HepG2 (cell line): Measurements from ENCODE around the gene CEP250. TPM values are rescaled to one million over a fixed set of nuclear protein-coding genes. Genes with fewer than 3 reads are reported as not detected.
"Not testable (repeated sequence)": the region's sequence is repeated elsewhere in the genome, so short reads cannot be mapped to it uniquely, and the experiment has no call there.

ENCODE experiments used
- ATAC-seq: fragments of 200-7000 bp; cut with Tn5 transposase; 3 replicates; pipeline ENCODE4 v1.9.1; 2020; ENCODE audit warnings: mild to moderate bottlenecking, moderate library complexity
- BruUV-seq: library from RNA; stranded (reverse); fragments of 400-500 nt; replicated peaks from 2 replicates; lab custom pipeline; 2021; lab: Mats Ljungman, UMichigan
- CTCF ChIA-PET: fragments of 300-600 bp; formaldehyde crosslinking; extraction: SDS; loops from one replicate; lab custom pipeline; 2021; ENCODE audit warnings: low total read pairs, inconsistent platforms, low intra/inter-chr PET ratio; lab: Yijun Ruan, JAX
- POLR2A ChIA-PET: fragments of 350-600 bp; sonication (Branson Sonifier 250); formaldehyde crosslinking; loops from one replicate; lab custom pipeline; 2020; ENCODE audit warnings: antibody characterized with exemption, inconsistent platforms; lab: Yijun Ruan, JAX
- DNase-seq: peaks from one replicate; pipeline ENCODE4 v3.0.0-alpha.2; 2015; ENCODE audit warnings: low spot score
- FAIRE-seq: peaks from 3 replicates; lab custom pipeline; 2011; peaks lifted over from hg19 to GRCh38; lab: Jason Lieb, UNC
- H2AFZ ChIP-seq: one replicate; pipeline ENCODE4 v1.6.1; 2011; ENCODE audit warnings: low read length, inconsistent platforms
- H3K27ac ChIP-seq: fragments of 300-600 bp; 3 replicates; pipeline ENCODE4 v1.8.0; 2011; ENCODE audit warnings: mixed run types, mild to moderate bottlenecking, mixed read lengths, low read length, inconsistent platforms; ENCODE audit not compliant: insufficient read depth; ENCODE audit errors: extremely low read length
- H3K27me3 ChIP-seq, 2 experiments: fragments of 200-600 bp in 1 of 2; 2 replicates in 1 of 2; 3 replicates in 1 of 2; pipeline versions ENCODE4 v1.6.0 to v1.8.0; 2011; ENCODE audit warnings: low read length in 2 of 2, mild to moderate bottlenecking in 2 of 2, moderate library complexity in 2 of 2, inconsistent platforms in 1 of 2; ENCODE audit not compliant: insufficient read depth in 2 of 2, control insufficient read depth in 1 of 2
- H3K36me3 ChIP-seq, 2 experiments: fragments of 200-600 bp in 1 of 2; replicated peaks in 1 of 2; 2 replicates in 1 of 2; 3 replicates in 1 of 2; pipeline versions ENCODE4 v1.5.1 to v1.8.0; 2011; ENCODE audit warnings: low read length in 2 of 2, inconsistent platforms in 1 of 2; ENCODE audit not compliant: insufficient read depth in 2 of 2, control insufficient read depth in 1 of 2
- H3K4me1 ChIP-seq: 2 replicates; pipeline ENCODE4 v1.5.1; 2012; ENCODE audit warnings: low read length, inconsistent platforms; ENCODE audit not compliant: insufficient read depth
- H3K4me2 ChIP-seq: 2 replicates; pipeline ENCODE4 v1.6.0; 2011; ENCODE audit warnings: low read depth, low read length, inconsistent platforms
- H3K4me3 ChIP-seq, 3 experiments: fragments of 200-600 bp in 1 of 3; sonication (generic), shearing (Covaris generic) in 1 of 3; replicated peaks in 1 of 3; 2 replicates each; pipeline ENCODE4 v1.5.1; 2011 to 2016; ENCODE audit warnings: low read length in 3 of 3, inconsistent platforms in 2 of 3, low read depth in 2 of 3, mild to moderate bottlenecking in 2 of 3, control low read depth in 1 of 3, mixed read lengths in 1 of 3; ENCODE audit not compliant: insufficient read depth in 1 of 3
- H3K79me2 ChIP-seq: one replicate; pipeline ENCODE4 v1.6.1; 2011; ENCODE audit warnings: low read length, inconsistent platforms; ENCODE audit not compliant: insufficient read depth
- H3K9ac ChIP-seq: 2 replicates; pipeline ENCODE4 v1.6.0; 2011; ENCODE audit warnings: mild to moderate bottlenecking, low read depth, low read length, inconsistent platforms; ENCODE audit not compliant: insufficient read depth
- H3K9me3 ChIP-seq: 2 replicates; pipeline ENCODE4 v1.5.1; 2012; ENCODE audit warnings: mild to moderate bottlenecking, low read length
- H4K20me1 ChIP-seq: 2 replicates; pipeline ENCODE4 v1.6.0; 2011; ENCODE audit warnings: inconsistent platforms, mild to moderate bottlenecking, low read length, moderate library complexity; ENCODE audit not compliant: insufficient read depth
- FOXA1 ChIP-seq, 2 experiments: fragments of 450-650 bp in 1 of 2; sonication (generic) in 1 of 2; formaldehyde crosslinking in 1 of 2; IDR thresholded peaks; 2 replicates each; pipeline versions ENCODE4 v1.4.0 to v1.6.1; 2016 to 2020; ENCODE audit warnings: missing genetic modification reagents in 1 of 2
- FOXJ3 ChIP-seq: sonication (generic); formaldehyde crosslinking; IDR thresholded peaks from 2 replicates; pipeline ENCODE4 v1.4.0; 2020; ENCODE audit warnings: missing genetic modification reagents, mild to moderate bottlenecking, borderline replicate concordance
- ZNF563 ChIP-seq: sonication (generic); formaldehyde crosslinking; IDR thresholded peaks from 2 replicates; pipeline ENCODE4 v1.8.0; 2022; ENCODE audit warnings: mild to moderate bottlenecking, moderate library complexity, missing genetic modification reagents
- WGBS: methylation state at CpG from one replicate; pipeline ENCODE4 v1.1.6; 2017; ENCODE audit warnings: low lambda C conversion rate; 5-methylcytosine and 5-hydroxymethylcytosine counted together
- in situ Hi-C: cut with HindIII; loops from 2 replicates; pipeline ENCODE4 v1.10.0; 2017; ENCODE audit warnings: low pct_unique_long_range_greater_than_20kb; ENCODE audit not compliant: extremely low pct_ligation_motif_present
- intact Hi-C: fragments of 100-400 bp; cut with micrococcal nuclease; formaldehyde crosslinking; loops from one replicate; pipeline ENCODE4 v1.10.0; 2022; ENCODE audit not compliant: unreplicated experiment
- polyA plus RNA-seq, 8 experiments: library from polyadenylated mRNA; depleted of rRNA in 3 of 8; stranded (reverse) in 7 of 8; unstranded in 1 of 8; fragments of >200 nt; fragmentation: Illumina TruSeq in 4 of 8; extraction: Trizol in 4 of 8; gene quantifications; 2 replicates each; pipeline versions ENCODE4 v1.2.1 to v1.2.3, GENCODE V29; 2011 to 2016; ENCODE audit warnings: low read depth in 4 of 8, missing spikeins in 1 of 8, mixed read lengths in 1 of 8; ENCODE audit not compliant: insufficient read depth in 1 of 8
- total RNA-seq, 5 experiments: library from RNA; depleted of rRNA; stranded (reverse); fragments of >200 nt; fragmentation: Illumina TruSeq; extraction: Trizol; gene quantifications; 2 replicates each; pipeline ENCODE4 v1.2.3, GENCODE V29; 2016; ENCODE audit warnings: low read depth in 1 of 5

CEP250 gene
- total and polyA plus RNA-seq, 2 of the 13 experiments (the other 11 are each of a cell fraction or from before 2014, with no cell fraction given), result 28.8 to 55.3 TPM

GRCh38 chr20:35544941-35545340 lies 89.5 kb downstream of the CEP250 start:
- H4K20me1 ChIP-seq, DNase-seq, H3K4me2 ChIP-seq, H2AFZ ChIP-seq: not testable (repeated sequence)
- peaks cover 28% of the 10 kb centered on the region for H3K4me1 ChIP-seq
- 0 out of 2 replicates have a peak, but pooled peaks have one; percentile 26 for TF ChIP-seq ZNF563 (CRISPR knock-in tag)
- TF ChIP-seq, all 625 proteins: peak for 1; not testable (repeated sequence) for 624
- CTCF ChIA-PET, H3K9ac ChIP-seq, ATAC-seq, BruUV-seq, in situ Hi-C loops, H3K27me3 ChIP-seq, H3K27ac ChIP-seq, H3K9me3 ChIP-seq, H3K4me3 ChIP-seq, FAIRE-seq: not testable (repeated sequence)
- Histone ChIP-seq H3K36me3 (peaks cover 23 to 42% of the 10 kb centered on the region in 2 experiments), H3K79me2 (peaks cover 11% of the 10 kb centered on the region)
- 98% methylated on average over 7 of the region's 7 CpGs for WGBS
- POLR2A ChIA-PET, result interaction anchor here (0.6 to 1.4 kb wide), 2 partner anchors 71 to 187 kb away, joined by 3 read pairs; partner anchors contain the start of gene SPAG4
- intact Hi-C loops, result loop anchor here (5.0 kb wide), 2 partner anchors 72 to 78 kb away; partner anchors contain the start of gene SPAG4

- no peak for FAIRE-seq
These were observed 90.7 kb downstream of the CEP250 start for GRCh38 chr20:35546127-35546526.

More at GRCh38 chr20:35546127-35546526, 90.7 kb downstream of the CEP250 start:
- POLR2A ChIA-PET, result no interaction called here
- Histone ChIP-seq H3K27me3 (no peaks in the 10 kb centered on the region), H2AFZ (no peak overlapping the region), H4K20me1 (no peaks in the 10 kb centered on the region), H3K9ac (no peak overlapping the region), H3K4me1 (peaks cover 17% of the 10 kb centered on the region), H3K9me3 (no peaks in the 10 kb centered on the region), H3K27ac (no peak overlapping the region), H3K36me3 (peaks cover 28 to 52% of the 10 kb centered on the region in 2 experiments), H3K79me2 (peaks cover 11% of the 10 kb centered on the region), H3K4me3 (no peak overlapping the region), H3K4me2 (no peak overlapping the region)
- TF ChIP-seq FOXJ3 (CRISPR knock-in tag), result no peak
- 0 out of 2 replicates have a peak, but pooled peaks have one; percentile 4 for TF ChIP-seq FOXA1 (IDR thresholded peaks at IDR 0.05)
- no peak for TF ChIP-seq FOXA1 (CRISPR knock-in tag; IDR thresholded peaks at IDR 0.05)
- in situ Hi-C loops (no loop called here), intact Hi-C loops (no loop called here)
- CTCF ChIA-PET, result no interaction called here
- no peak for ATAC-seq
- no peak for DNase-seq
- no TSS peak for BruUV-seq
- 78% methylated on average over 1 of the region's 1 CpG for WGBS
